SU-DHL-6 (cell line): Measurements from ENCODE around the gene ZNF70.

Source experiments
- H2AFZ ChIP-seq: fragments of 200-600 bp; sonication (generic); 2 replicates; pipeline ENCODE4 v1.6.1; 2014; ENCODE audit warnings: low read depth, mild to moderate bottlenecking, moderate library complexity, mixed read lengths, antibody characterized with exemption, low read length; ENCODE audit not compliant: severe bottlenecking
- H3F3A ChIP-seq: fragments of 200-600 bp; shearing (Covaris generic); 2 replicates; pipeline ENCODE4 v1.6.0; 2016; ENCODE audit warnings: antibody characterized with exemption, mild to moderate bottlenecking; ENCODE audit not compliant: insufficient read depth
- H3K27ac ChIP-seq: fragments of 200-600 bp; sonication (generic); 2 replicates; pipeline ENCODE4 v1.5.1; 2016; ENCODE audit warnings: low read depth, mild to moderate bottlenecking, low read length, moderate library complexity, mixed read lengths
- H3K27me3 ChIP-seq: fragments of 200-600 bp; sonication (generic), shearing (Covaris generic); 2 replicates; pipeline ENCODE4 v1.6.0; 2014; ENCODE audit warnings: mild to moderate bottlenecking, low read length
- H3K36me3 ChIP-seq: fragments of 200-600 bp; sonication (generic); 2 replicates; pipeline ENCODE4 v1.6.1; 2014; ENCODE audit warnings: mild to moderate bottlenecking, low read length, mixed read lengths
- H3K4me2 ChIP-seq: fragments of 300-600, 200-600 bp; shearing (Covaris generic), sonication (generic); 2 replicates; pipeline ENCODE4 v1.6.0; 2014; ENCODE audit warnings: low read length, low read depth, mild to moderate bottlenecking; ENCODE audit not compliant: poor library complexity, severe bottlenecking
- H3K4me3 ChIP-seq: fragments of 200-600 bp; sonication (generic); 2 replicates; pipeline ENCODE4 v1.5.1; 2014; ENCODE audit warnings: antibody characterized with exemption, low read length, mild to moderate bottlenecking, mixed read lengths; ENCODE audit not compliant: insufficient read depth, poor library complexity, severe bottlenecking
- H3K79me2 ChIP-seq: fragments of 200-600 bp; sonication (generic); 2 replicates; pipeline ENCODE4 v1.6.1; 2014; ENCODE audit warnings: mild to moderate bottlenecking, low read length, moderate library complexity; ENCODE audit not compliant: insufficient read depth
- H3K9ac ChIP-seq: fragments of 200-600 bp; sonication (generic); 2 replicates; pipeline ENCODE4 v1.7.0; 2014; ENCODE audit warnings: mild to moderate bottlenecking, low read length
- H3K9me2 ChIP-seq: fragments of 200-600 bp; sonication (generic); replicated peaks from 2 replicates; pipeline ENCODE4 v1.6.1; 2014; ENCODE audit warnings: low read length; ENCODE audit not compliant: insufficient read depth
- H3K9me3 ChIP-seq: fragments of 200-600 bp; sonication (generic); 2 replicates; pipeline ENCODE4 v1.6.1; 2014; ENCODE audit warnings: low read length, mixed read lengths; ENCODE audit not compliant: insufficient read depth
- H4K20me1 ChIP-seq: fragments of 200-600 bp; sonication (generic); 2 replicates; pipeline ENCODE4 v1.6.1; 2014; ENCODE audit warnings: low read depth, mild to moderate bottlenecking, antibody characterized with exemption, low read length, moderate library complexity, mixed read lengths
- EZH2phosphoT487 ChIP-seq: fragments of 200-600 bp; sonication (generic), shearing (Covaris generic); conservative IDR thresholded peaks from 2 replicates; pipeline ENCODE4 v1.6.1; 2018; ENCODE audit warnings: mild to moderate bottlenecking, antibody characterized with exemption, low read length, moderate library complexity, mixed read lengths
- TF ChIP-seq, protein P1 (sequence below): fragments of 200-600 bp; sonication (generic); IDR thresholded peaks from one replicate; pipeline ENCODE4 v1.5.1; 2017; ENCODE audit warnings: antibody characterized with exemption, mild to moderate bottlenecking, low read length, moderate library complexity; ENCODE audit not compliant: insufficient read depth, poor library complexity, severe bottlenecking

Gene ZNF70

GRCh38 chr22:23763579-23763945, 12.7 kb upstream of the ZNF70 start:
- H2AFZ ChIP-seq: no peak overlapping the region

GRCh38 chr22:23762842-23763578, 12.1 kb upstream of the ZNF70 start, which contains the start of gene C22orf15:
Gene C22orf15, plus strand, starts transcription at chr22:23762990. Its CDS starts 317 bp downstream, at chr22:23763307.
- no peaks in the 10 kb centered on the region for H3K9me3 ChIP-seq
- H3K9me2 ChIP-seq: no peaks in the 10 kb centered on the region
- peak within 1 kb of the TSS; percentile 15; the same call in 1 of the 2 replicates for H3K9ac ChIP-seq
- peaks cover 7% of the 10 kb centered on the region; the same call in 1 of the 2 replicates for H3F3A ChIP-seq
- H3K79me2 ChIP-seq: peaks cover 5% of the 10 kb centered on the region; the same call in 1 of the 2 replicates
- TF ChIP-seq, protein P1, sequence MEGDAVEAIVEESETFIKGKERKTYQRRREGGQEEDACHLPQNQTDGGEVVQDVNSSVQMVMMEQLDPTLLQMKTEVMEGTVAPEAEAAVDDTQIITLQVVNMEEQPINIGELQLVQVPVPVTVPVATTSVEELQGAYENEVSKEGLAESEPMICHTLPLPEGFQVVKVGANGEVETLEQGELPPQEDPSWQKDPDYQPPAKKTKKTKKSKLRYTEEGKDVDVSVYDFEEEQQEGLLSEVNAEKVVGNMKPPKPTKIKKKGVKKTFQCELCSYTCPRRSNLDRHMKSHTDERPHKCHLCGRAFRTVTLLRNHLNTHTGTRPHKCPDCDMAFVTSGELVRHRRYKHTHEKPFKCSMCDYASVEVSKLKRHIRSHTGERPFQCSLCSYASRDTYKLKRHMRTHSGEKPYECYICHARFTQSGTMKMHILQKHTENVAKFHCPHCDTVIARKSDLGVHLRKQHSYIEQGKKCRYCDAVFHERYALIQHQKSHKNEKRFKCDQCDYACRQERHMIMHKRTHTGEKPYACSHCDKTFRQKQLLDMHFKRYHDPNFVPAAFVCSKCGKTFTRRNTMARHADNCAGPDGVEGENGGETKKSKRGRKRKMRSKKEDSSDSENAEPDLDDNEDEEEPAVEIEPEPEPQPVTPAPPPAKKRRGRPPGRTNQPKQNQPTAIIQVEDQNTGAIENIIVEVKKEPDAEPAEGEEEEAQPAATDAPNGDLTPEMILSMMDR: no peak
- TF ChIP-seq EZH2phosphoT487: no peak
- H3K4me2 ChIP-seq: peak within 1 kb of the TSS; percentile 34
- H3K4me3 ChIP-seq: peak within 1 kb of the TSS; percentile 2
- no peak within 1 kb of the TSS for H2AFZ ChIP-seq
- no peaks in the 10 kb centered on the region for H3K27me3 ChIP-seq
- no peaks in the 10 kb centered on the region for H4K20me1 ChIP-seq
- H3K36me3 ChIP-seq: no peaks in the 10 kb centered on the region
- H3K27ac ChIP-seq: peak within 1 kb of the TSS; percentile 37

More at GRCh38 chr22:23763579-23763945, 12.7 kb upstream of the ZNF70 start:
- peaks cover 5% of the 10 kb centered on the region; the same call in 1 of the 2 replicates for H3K79me2 ChIP-seq
- H3K9ac ChIP-seq: peak overlapping the region; percentile 15; the same call in 1 of the 2 replicates
- TF ChIP-seq, protein P1: no peak
- no peak for TF ChIP-seq EZH2phosphoT487
- H3K4me2 ChIP-seq: peak overlapping the region; percentile 34
- no peaks in the 10 kb centered on the region for H3K36me3 ChIP-seq
- H3K4me3 ChIP-seq: peak overlapping the region; percentile 2
- H3K27me3 ChIP-seq: no peaks in the 10 kb centered on the region
- H3K9me3 ChIP-seq: no peaks in the 10 kb centered on the region
- peaks cover 7% of the 10 kb centered on the region; the same call in 1 of the 2 replicates for H3F3A ChIP-seq
- no peaks in the 10 kb centered on the region for H3K9me2 ChIP-seq
- peak overlapping the region; percentile 37 for H3K27ac ChIP-seq
- H4K20me1 ChIP-seq: no peaks in the 10 kb centered on the region

DNA sequence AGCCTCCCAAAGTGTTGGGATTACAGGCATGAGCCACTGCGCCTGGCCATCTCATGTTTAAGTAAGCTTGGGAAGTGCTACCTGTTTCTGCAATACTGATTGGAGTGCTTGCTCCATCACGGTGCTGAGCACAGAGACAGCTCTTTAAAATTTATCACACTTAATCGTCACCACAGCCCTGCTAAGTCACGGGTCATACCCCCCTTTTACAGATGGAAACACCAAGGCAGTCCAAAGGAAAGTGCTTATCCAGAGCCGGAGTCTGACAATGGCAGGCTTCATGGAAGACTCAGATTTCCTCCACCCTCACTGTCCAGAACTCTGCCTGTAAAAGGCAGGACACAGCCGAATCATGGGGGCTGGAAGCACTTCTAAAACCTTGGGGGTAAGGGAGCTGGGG, 9.1 kb upstream of the ZNF70 start:
- Histone ChIP-seq H3K27ac (no peak overlapping the region), H4K20me1 (no peaks in the 10 kb centered on the region), H3K27me3 (no peaks in the 10 kb centered on the region), H3K9me2 (no peaks in the 10 kb centered on the region), H3F3A (peaks cover 16% of the 10 kb centered on the region), H3K9me3 (no peaks in the 10 kb centered on the region), H3K36me3 (no peaks in the 10 kb centered on the region), H3K9ac (no peak overlapping the region), H2AFZ (no peak overlapping the region), H3K4me3 (no peak overlapping the region), H3K4me2 (no peak overlapping the region), H3K79me2 (no peaks in the 10 kb centered on the region)
- TF ChIP-seq, protein P1: no peak
- no peak for TF ChIP-seq EZH2phosphoT487
